Measurements from ENCODE around the gene VASH1.

DNA sequence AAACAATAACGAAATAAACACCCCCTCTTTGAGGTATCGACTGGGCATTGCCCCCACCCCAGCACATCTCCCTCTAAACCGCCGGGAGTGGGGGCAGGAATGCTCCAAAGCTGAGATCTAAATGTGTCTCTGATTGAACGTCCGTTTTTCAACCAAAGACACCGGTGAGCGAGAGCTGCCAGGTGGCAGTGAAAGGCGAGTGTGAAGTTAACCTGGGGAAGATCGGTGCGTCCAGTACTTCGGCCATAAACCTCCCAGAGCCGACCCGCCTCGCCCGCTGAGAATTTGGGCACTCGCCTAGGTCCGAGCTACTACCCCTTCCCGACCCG, 50.8 kb downstream of the VASH1 start:
- TF ChIP-seq, protein P1, sequence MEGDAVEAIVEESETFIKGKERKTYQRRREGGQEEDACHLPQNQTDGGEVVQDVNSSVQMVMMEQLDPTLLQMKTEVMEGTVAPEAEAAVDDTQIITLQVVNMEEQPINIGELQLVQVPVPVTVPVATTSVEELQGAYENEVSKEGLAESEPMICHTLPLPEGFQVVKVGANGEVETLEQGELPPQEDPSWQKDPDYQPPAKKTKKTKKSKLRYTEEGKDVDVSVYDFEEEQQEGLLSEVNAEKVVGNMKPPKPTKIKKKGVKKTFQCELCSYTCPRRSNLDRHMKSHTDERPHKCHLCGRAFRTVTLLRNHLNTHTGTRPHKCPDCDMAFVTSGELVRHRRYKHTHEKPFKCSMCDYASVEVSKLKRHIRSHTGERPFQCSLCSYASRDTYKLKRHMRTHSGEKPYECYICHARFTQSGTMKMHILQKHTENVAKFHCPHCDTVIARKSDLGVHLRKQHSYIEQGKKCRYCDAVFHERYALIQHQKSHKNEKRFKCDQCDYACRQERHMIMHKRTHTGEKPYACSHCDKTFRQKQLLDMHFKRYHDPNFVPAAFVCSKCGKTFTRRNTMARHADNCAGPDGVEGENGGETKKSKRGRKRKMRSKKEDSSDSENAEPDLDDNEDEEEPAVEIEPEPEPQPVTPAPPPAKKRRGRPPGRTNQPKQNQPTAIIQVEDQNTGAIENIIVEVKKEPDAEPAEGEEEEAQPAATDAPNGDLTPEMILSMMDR (conservative IDR thresholded peaks at IDR 0.05 in 1 of 2, IDR thresholded peaks at IDR 0.05 in 1 of 2; ENCODE audit: extremely low read depth in 1 of 2, insufficient read depth in 1 of 2, low read depth in 1 of 2, low read length in 2 of 2): no peak
- TF ChIP-seq EZH2 (IDR thresholded peaks at IDR 0.05; ENCODE audit: borderline replicate concordance, low read length): no peak

Data from mammary epithelial cell (primary cell).